Common myeloid progenitor, CD34-positive (primary cell): ENCODE measurements around the gene RMND1.

Source experiments
- CTCF ChIA-PET: fragments of 350-600 bp; sonication (Branson Sonifier 250); formaldehyde crosslinking; loops from one replicate; lab custom pipeline; 2021; ENCODE audit warnings: antibody characterized with exemption; lab: Charles Lee
- POLR2A ChIA-PET: fragments of 350-600 bp; sonication (Branson Sonifier 250); formaldehyde crosslinking; loops from one replicate; lab custom pipeline; 2021; ENCODE audit warnings: antibody characterized with exemption; lab: Charles Lee
- DNase-seq, 3 donors: peaks; one replicate each; pipeline versions ENCODE4 v3.0.0 to v3.0.0-alpha.2; 2013
- H3K27ac ChIP-seq, 2 experiments: 1 replicate in 1 of 2; 2 replicates in 1 of 2; pipeline ENCODE4 v1.7.0; 2013; ENCODE audit warnings: inconsistent platforms in 2 of 2, low read length in 2 of 2, mild to moderate bottlenecking in 2 of 2, low read depth in 1 of 2, moderate library complexity in 1 of 2; ENCODE audit not compliant: severe bottlenecking in 2 of 2, insufficient read depth in 1 of 2, poor library complexity in 1 of 2
- H3K27me3 ChIP-seq, 5 experiments: replicated peaks in 2 of 5; 1 replicate in 3 of 5; 2 replicates in 2 of 5; pipeline versions ENCODE4 v1.6.1 to v1.7.0; 2013; ENCODE audit warnings: low read length in 4 of 5, mild to moderate bottlenecking in 2 of 5, moderate library complexity in 2 of 5, inconsistent platforms in 1 of 5; ENCODE audit not compliant: insufficient read depth in 5 of 5, control insufficient read depth in 4 of 5
- H3K36me3 ChIP-seq, 4 experiments: 1 replicate in 2 of 4; 2 replicates in 2 of 4; pipeline versions ENCODE4 v1.6.1 to v1.7.0; 2013; ENCODE audit warnings: low read length in 3 of 4, control low read depth in 1 of 4, mild to moderate bottlenecking in 1 of 4; ENCODE audit not compliant: control insufficient read depth in 4 of 4, insufficient read depth in 4 of 4
- H3K4me1 ChIP-seq, 4 experiments: 1 replicate in 3 of 4; 2 replicates in 1 of 4; pipeline versions ENCODE4 v1.6.1 to v1.7.1; 2013; ENCODE audit warnings: low read length in 3 of 4, mild to moderate bottlenecking in 3 of 4, control low read depth in 1 of 4, inconsistent platforms in 1 of 4, moderate library complexity in 1 of 4; ENCODE audit not compliant: control insufficient read depth in 4 of 4, insufficient read depth in 4 of 4; ENCODE audit errors: control extremely low read depth in 1 of 4
- H3K4me3 ChIP-seq, 7 experiments: 1 replicate in 4 of 7; 2 replicates in 3 of 7; pipeline versions ENCODE4 v1.5.1 to v1.7.0; 2013; ENCODE audit warnings: mild to moderate bottlenecking in 7 of 7, low read length in 6 of 7, moderate library complexity in 6 of 7, inconsistent platforms in 2 of 7, low read depth in 2 of 7, control low read depth in 1 of 7; ENCODE audit not compliant: insufficient read depth in 4 of 7, control insufficient read depth in 1 of 7; ENCODE audit errors: extremely low read depth in 1 of 7
- H3K9me3 ChIP-seq, 5 experiments: 1 replicate in 4 of 5; 2 replicates in 1 of 5; pipeline versions ENCODE4 v1.6.1 to v1.7.1; 2013; ENCODE audit warnings: low read length in 4 of 5, mild to moderate bottlenecking in 2 of 5, inconsistent platforms in 1 of 5, low read depth in 1 of 5, moderate library complexity in 1 of 5; ENCODE audit not compliant: control insufficient read depth in 4 of 5, insufficient read depth in 2 of 5; ENCODE audit errors: control extremely low read depth in 1 of 5
- WGBS: methylation state at CpG from one replicate; pipeline ENCODE4 v1.1.5; 2013; ENCODE audit not compliant: insufficient coverage; 5-methylcytosine and 5-hydroxymethylcytosine counted together

Gene RMND1

DNA sequence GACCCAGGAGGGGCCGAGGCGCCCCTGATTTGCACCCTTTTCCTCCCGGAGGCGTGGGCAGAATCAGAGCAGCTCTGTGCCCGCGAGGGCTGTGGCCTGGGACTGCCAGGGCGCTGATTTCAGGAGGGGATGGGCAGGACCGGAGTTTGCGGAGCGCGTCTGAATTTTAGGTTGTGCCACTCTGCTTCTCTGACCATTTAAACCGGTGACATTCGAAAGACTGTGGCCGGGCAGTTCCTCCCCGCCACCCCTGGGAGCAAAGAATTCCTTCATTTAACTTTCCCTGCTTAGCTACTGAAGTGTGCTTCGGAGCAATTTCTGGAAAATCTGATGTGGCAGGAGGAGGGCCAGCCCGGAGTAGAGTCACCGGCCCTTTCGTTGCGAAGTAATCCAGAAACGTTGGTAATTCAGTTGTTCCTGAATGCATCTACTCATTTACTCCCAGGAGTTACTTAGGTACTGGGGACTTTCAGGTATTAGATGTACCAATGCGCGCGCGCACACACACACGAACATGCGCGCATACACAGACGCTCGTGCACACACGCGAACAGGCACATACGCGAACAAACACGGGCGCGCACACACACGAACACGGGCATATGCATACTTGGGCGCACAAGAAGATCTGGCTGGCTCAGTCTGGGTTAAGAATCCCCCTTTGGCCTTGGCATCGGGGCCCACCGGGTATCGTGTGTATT is 42.5 kb upstream of the RMND1 start:
- H3K36me3 ChIP-seq, result no peaks in the 10 kb centered on the region
- POLR2A ChIA-PET, result no interaction called here
- H3K4me1 ChIP-seq, result peaks cover 0 to 23% (median 13%) of the 10 kb centered on the region in 4 experiments
- H3K9me3 ChIP-seq, result no peaks in the 10 kb centered on the region
- peak overlapping the region; percentile 23 to 73 (median 70) for H3K4me3 ChIP-seq
- H3K27me3 ChIP-seq, result peaks cover 3 to 42% (median 13%) of the 10 kb centered on the region in 5 experiments
- H3K27ac ChIP-seq, result no peak overlapping the region
- CTCF ChIA-PET, result interaction anchor here (2.2 kb wide), 1 partner anchor 13 kb away, joined by 5 read pairs; no protein-coding TSS in a partner anchor
- WGBS, result 2% methylated on average over 35 of the region's 43 CpGs
- peak in 2 of 3 donors; percentile 67 to 82 for DNase-seq

DNA sequence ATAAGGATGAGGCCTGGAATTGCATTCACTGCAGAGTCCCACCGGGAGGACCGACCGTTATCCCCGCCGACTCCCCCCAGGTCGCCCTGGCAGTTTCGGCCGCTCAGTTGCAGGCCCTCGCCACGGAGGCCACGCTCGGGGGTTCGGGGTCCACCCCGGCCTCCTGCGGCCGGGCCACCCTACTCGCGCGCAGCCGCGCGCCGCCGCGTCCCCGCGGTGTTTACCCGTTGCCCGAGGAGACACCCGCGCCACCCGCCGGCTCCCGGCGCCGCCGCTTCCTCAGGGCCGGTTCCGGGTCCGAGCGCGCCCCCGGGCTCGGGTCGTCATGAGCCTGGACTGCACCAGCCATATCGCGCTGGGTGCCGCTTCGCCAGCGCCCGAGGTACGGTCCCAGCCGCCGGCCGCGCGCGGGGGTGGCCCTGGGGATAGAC is 41.9 kb upstream of the RMND1 start, which contains the start of gene CCDC170:
TSS of gene CCDC170 (plus strand) at position 214 of the 431 bp plus-strand sequence. CDS start at position 326, 112 bp downstream.
- no peak within 1 kb of the TSS for H3K27ac ChIP-seq

DNA sequence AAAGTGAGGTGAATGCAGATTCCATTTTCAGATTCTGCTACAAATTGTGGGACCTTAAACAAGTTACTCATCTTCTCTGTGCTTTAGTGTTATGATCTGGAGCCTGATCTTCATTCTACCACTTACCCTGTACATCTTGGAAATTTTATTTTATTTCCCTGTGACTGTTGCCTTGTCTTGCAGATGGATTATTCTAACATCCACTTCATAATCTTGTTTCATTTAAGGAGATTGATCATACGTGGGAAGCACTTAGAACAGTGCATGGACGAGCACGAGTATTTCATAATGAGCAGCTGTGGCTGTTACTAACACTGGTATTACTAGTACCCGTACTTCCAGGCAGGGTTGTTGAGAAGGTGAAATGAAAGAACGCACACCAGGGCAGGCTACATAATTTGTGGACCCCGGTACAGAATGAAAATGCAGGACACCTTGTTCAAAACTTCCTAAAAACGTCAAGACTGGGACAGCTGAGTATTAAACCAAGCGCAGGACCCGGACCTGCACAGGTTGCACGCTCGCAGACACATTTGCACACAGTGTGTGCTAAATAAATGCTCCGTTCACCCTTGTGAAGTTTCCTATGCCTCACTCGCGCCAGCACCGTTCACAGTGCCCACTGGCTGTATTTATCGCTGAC is 41.4 kb upstream of the RMND1 start:
- Histone ChIP-seq H3K27me3 (peaks cover 3 to 42% (median 13%) of the 10 kb centered on the region in 5 experiments), H3K36me3 (no peaks in the 10 kb centered on the region), H3K27ac (no peak overlapping the region), H3K9me3 (no peaks in the 10 kb centered on the region), H3K4me3 (peak overlapping the region; percentile 23 to 73 (median 69)), H3K4me1 (peaks cover 0 to 19% (median 13%) of the 10 kb centered on the region in 4 experiments)
- peak in 1 of 3 donors; percentile 7 for DNase-seq
- CTCF ChIA-PET, result no interaction called here
- 58% methylated on average over 15 of the region's 16 CpGs for WGBS
- POLR2A ChIA-PET, result interaction anchor here (0.6 kb wide), 1 partner anchor 27 kb away, joined by 5 read pairs; no protein-coding TSS in a partner anchor

More for the DNA sequence above, 41.9 kb upstream of the RMND1 start, which contains the start of gene CCDC170:
- under 1% methylated on average over 37 of the region's 58 CpGs for WGBS
- DNase-seq, result peak in 2 of 3 donors; percentile 47 to 60
- H3K4me3 ChIP-seq, result peak within 1 kb of the TSS; percentile 23 to 73 (median 70)
- POLR2A ChIA-PET, result no interaction called here
- peaks cover 0 to 23% (median 13%) of the 10 kb centered on the region in 4 experiments for H3K4me1 ChIP-seq
- no peaks in the 10 kb centered on the region for H3K36me3 ChIP-seq
- CTCF ChIA-PET, result interaction anchor here (2.2 kb wide), 1 partner anchor 12 kb away, joined by 5 read pairs; no protein-coding TSS in a partner anchor
- H3K9me3 ChIP-seq, result no peaks in the 10 kb centered on the region
- peaks cover 3 to 42% (median 13%) of the 10 kb centered on the region in 5 experiments for H3K27me3 ChIP-seq

DNA sequence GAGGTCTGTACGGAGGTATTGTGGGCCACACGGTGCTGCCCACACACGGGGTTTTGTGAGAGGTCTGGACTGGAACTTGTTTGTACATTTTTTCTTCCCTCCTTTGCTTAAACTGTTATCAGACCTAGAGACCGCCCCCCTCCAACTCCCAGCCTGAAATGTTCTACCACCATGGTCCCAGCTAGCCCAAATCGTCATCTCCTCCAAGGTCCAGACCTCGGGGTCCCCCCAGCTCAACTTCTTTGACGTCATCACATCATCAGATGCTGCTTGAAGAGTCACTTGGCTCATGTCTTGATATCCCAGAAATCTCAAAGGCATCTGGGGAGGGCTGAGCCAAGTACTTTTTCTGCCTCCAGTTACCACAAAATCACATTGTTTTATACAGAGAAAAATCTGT is 39.1 kb upstream of the RMND1 start:
- Histone ChIP-seq H3K36me3 (no peaks in the 10 kb centered on the region), H3K27me3 (peaks cover 3 to 40% (median 13%) of the 10 kb centered on the region in 5 experiments), H3K9me3 (peaks cover 0 to 1% (median 0%) of the 10 kb centered on the region in 5 experiments), H3K4me1 (peaks cover 0 to 19% (median 13%) of the 10 kb centered on the region in 4 experiments), H3K27ac (no peak overlapping the region), H3K4me3 (no peak overlapping the region)
- 96% methylated on average over 6 of the region's 7 CpGs for WGBS
- ChIA-PET POLR2A (no interaction called here), CTCF (no interaction called here)
- no peak for DNase-seq

DNA sequence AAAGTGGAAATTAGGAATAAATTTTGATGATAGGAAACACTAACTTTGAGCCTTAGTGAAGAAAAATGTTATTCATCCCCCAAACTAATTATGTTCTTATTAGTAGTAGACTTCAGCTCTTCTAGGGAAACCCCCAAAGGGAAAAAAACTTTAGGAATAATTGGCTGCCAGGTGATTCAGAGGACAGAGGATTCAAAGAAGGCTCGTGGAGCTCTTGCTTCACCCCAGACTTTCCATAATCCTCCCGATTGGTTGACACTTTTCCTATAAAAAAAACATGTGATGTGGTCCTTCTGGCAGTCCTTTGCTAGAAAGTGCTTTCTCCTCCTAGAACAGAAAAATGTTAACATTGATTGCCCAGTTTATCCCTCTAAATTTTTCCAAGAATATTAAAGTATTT is 36.3 kb upstream of the RMND1 start:
- H3K36me3 ChIP-seq, result no peaks in the 10 kb centered on the region
- no peak overlapping the region for H3K4me3 ChIP-seq
- WGBS, result 100% methylated on average over 2 of the region's 2 CpGs
- no peak overlapping the region for H3K27ac ChIP-seq
- H3K4me1 ChIP-seq, result peaks cover 0 to under 1% (median under 1%) of the 10 kb centered on the region in 4 experiments
- DNase-seq, result no peak
- peaks cover 0 to 13% (median 3%) of the 10 kb centered on the region in 5 experiments for H3K27me3 ChIP-seq
- POLR2A ChIA-PET, result no interaction called here
- peaks cover 0 to 1% (median 0%) of the 10 kb centered on the region in 5 experiments for H3K9me3 ChIP-seq
- CTCF ChIA-PET, result no interaction called here

DNA sequence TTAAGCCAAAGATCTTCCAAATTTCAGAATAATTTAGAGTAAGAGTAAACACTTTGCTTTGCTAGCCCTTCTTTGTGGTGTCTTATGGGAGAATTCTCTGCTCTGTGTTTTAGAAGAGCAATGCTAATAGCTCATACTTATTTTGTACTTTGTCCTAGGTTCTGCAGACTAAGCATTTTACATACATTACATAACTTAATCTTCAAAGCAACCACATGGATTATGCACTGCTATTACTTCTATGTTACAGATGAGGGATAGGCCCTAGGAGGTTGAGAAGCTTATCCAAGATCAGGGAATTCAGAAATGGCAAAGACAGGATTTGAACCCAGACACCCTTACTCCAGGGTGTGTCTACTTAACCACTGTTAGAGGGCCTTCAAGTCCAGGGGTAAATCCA is 32.1 kb upstream of the RMND1 start:
- Histone ChIP-seq H3K4me1 (peaks cover 10 to 21% (median 15%) of the 10 kb centered on the region in 4 experiments), H3K27me3 (no peaks in the 10 kb centered on the region), H3K9me3 (peaks cover 0 to 1% (median 0%) of the 10 kb centered on the region in 5 experiments), H3K4me3 (no peak overlapping the region), H3K36me3 (no peaks in the 10 kb centered on the region), H3K27ac (no peak overlapping the region)
- POLR2A ChIA-PET, result interaction anchor here (0.6 kb wide), 1 partner anchor 12 kb away, joined by 3 read pairs; no protein-coding TSS in a partner anchor
- DNase-seq, result no peak
- CTCF ChIA-PET, result no interaction called here
